ENCODE results near the gene MAGEB17.
"Not testable (repeated sequence)": the region's sequence is repeated elsewhere in the genome, so short reads cannot be mapped to it uniquely, and the experiment has no call there.

Gene MAGEB17

GRCh38 chrX:16148896-16149295 lies 18.4 kb upstream of the MAGEB17 start:
- H3K4me3 ChIP-seq (ENCODE audit: low read length): no peak overlapping the region
- no peak for DNase-seq (ENCODE audit: low read depth, low spot score)

- no peak overlapping the region for H3K4me3 ChIP-seq (ENCODE audit: low read length)
- no peak for DNase-seq (ENCODE audit: low read depth, low spot score)
These were observed 11.6 kb upstream of the MAGEB17 start for GRCh38 chrX:16155581-16156096.

DNA sequence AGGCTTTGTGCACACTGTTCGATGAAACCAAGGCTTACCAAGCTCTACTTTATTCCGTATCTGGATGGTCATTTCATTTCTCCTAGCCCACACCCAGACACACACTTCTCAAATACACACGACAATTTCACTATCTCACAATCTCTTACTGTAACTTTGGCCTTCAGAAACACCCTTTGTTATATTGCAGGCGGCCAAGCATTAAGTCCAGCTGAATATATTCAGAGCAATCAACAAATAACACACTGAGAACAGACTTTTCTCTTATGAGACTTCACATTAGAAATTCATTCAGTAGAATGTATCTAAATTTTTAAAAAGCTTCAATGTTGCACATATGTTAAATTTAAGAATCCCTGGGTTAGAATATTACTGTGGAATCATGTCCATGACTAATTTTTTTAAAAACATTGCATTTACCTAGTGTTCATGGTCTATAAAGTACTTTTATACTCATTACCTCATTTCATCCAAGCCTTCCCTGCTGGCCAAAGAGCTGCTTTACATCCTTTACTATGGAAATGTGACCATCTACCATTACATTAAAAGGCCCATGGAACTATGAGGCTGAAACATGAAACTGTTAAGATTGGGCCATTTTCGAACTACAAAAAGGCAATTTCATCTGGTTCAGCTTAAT lies 10.5 kb upstream of the MAGEB17 start:
- no peak for DNase-seq (ENCODE audit: low read depth, low spot score)
- H3K4me3 ChIP-seq (ENCODE audit: low read length): no peak overlapping the region

DNA sequence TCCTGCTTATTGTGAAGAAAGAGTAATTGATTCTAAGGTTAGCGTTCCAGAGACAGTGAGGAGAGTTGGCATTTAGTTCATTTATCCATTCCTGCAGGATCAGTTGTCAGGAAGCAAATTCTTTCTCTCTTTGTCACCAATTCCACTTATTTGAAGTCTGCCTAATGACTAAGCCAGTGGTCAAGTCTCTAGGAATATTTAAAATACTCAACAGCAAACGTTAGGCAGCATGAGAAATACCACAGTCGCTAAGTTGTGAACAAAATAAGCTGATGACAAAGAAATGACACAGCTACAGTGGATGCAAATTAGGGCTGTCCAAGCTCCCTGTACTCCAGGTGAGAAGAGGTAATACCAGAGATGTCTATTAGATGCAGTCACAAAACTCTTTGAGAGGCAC lies 6.6 kb upstream of the MAGEB17 start:
- H3K4me3 ChIP-seq (ENCODE audit: low read length): no peak overlapping the region

GRCh38 chrX:16161173-16161572 lies 6.1 kb upstream of the MAGEB17 start:
- DNase-seq (ENCODE audit: low read depth, low spot score); H3K4me3 ChIP-seq (ENCODE audit: low read length): not testable (repeated sequence)

More for the DNA sequence above, 6.6 kb upstream of the MAGEB17 start:
- DNase-seq (ENCODE audit: low read depth, low spot score): no peak

- DNase-seq (ENCODE audit: low read depth, low spot score): no peak
- H3K4me3 ChIP-seq (ENCODE audit: low read length): no peak overlapping the region
These were observed 4.9 kb upstream of the MAGEB17 start for GRCh38 chrX:16162391-16162790.

DNA sequence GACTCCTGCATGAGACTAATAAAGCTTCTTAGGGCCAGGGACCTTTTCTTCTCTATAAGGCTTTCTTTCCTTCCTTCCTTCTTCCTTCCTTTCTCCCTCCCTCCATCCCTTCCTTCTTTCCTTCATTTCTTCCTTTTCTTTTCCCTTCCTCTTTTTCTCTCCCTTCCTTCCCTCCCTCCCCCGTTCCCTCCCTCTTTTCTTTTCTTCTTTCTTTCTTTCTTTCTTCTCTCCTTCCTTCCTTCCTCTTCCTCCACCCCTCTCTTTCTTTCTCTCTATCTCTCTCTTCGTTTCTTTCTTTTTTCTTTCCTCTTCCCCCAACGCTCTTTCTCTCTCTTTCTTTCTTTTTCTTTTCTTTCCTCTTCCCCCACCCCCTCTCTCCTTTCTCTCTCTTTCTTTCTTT lies 2.5 kb upstream of the MAGEB17 start:
- H3K4me3 ChIP-seq (ENCODE audit: low read length): no peak overlapping the region
- DNase-seq (ENCODE audit: low read depth, low spot score): no peak

- H3K4me3 ChIP-seq (ENCODE audit: low read length): no peak overlapping the region
- DNase-seq (ENCODE audit: low read depth, low spot score): no peak
These were observed 3.8 kb downstream of the MAGEB17 start for GRCh38 chrX:16171039-16171438.

GRCh38 chrX:16171944-16172343 lies 4.7 kb downstream of the MAGEB17 start:
- DNase-seq (ENCODE audit: low read depth, low spot score): no peak
- H3K4me3 ChIP-seq (ENCODE audit: low read length): no peak overlapping the region

DNA sequence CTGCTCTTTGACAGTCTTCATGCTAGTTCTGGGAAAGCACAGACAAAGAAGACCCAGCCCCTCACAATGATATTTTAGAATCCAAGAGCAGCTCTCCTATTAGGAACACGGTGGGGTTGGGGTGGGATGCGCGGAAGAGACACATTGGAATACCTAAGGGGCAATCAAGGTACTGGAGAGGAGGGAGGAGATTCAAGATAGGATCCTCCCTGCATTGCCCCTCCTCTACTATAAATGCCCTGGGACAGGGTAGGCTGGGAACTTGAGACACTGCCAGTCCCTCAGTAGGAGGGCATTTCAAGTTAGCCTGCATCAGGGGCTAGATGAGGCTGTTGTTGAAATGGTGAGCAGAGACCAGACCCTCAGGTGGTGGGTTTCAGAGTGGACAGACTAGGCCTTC lies 5.1 kb downstream of the MAGEB17 start:
- no peak for DNase-seq (ENCODE audit: low read depth, low spot score)
- no peak overlapping the region for H3K4me3 ChIP-seq (ENCODE audit: low read length)

DNA sequence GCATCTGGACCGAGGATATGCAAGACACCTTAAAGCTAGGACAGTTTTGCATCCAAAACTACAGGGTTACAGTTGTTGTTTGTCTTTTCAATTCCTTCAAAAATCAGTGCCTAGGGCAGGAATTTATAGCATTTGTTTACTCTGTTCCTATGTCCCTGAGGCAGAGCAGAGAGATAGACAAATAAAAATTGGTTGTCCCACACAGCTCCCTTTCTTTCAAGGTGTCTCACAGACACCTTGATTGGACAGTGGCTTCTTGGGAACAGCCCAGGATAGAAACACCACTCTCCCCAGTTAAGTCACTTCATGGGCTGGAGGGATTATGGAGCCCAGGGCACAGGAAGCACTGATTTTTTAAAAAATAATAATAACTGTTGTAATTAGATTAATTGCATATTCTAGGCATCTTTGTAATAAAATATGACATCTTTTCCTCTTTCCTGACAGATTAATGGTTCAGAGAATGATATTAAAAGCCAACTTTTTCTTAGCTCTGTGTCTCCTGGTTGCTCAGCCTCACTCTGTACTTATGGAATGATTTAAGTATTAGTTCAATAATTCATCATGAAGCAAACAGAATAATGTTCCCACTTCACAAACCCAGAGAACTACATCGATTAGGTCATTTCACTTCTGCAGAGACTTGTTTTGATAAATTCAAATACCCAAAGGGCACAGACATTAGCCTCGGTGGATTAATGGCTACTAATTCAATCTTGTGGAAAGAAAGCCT lies 8.2 kb downstream of the MAGEB17 start:
- no peak for DNase-seq (ENCODE audit: low read depth, low spot score)
- no peak overlapping the region for H3K4me3 ChIP-seq (ENCODE audit: low read length)

DNA sequence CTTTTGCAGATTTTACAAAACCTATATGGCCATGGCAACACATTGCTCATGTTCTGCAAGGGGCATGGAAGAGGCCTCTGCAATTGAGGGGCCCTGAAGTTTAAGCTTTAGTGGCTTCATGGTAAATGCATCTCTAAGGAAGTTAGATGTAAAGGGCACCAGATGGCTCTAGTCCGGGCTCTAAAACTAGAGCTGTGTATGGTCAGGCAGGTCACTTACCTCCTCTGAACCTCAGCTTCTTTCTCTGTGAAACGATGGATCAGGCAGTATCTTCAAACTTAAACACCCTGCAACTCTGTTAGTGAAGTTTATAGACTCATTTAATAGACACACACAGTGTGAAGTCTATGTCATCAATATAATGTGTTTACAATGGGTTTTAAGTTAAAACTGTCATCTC lies 10.0 kb downstream of the MAGEB17 start:
- H3K4me3 ChIP-seq (ENCODE audit: low read length): no peak overlapping the region
- no peak for DNase-seq (ENCODE audit: low read depth, low spot score)

DNA sequence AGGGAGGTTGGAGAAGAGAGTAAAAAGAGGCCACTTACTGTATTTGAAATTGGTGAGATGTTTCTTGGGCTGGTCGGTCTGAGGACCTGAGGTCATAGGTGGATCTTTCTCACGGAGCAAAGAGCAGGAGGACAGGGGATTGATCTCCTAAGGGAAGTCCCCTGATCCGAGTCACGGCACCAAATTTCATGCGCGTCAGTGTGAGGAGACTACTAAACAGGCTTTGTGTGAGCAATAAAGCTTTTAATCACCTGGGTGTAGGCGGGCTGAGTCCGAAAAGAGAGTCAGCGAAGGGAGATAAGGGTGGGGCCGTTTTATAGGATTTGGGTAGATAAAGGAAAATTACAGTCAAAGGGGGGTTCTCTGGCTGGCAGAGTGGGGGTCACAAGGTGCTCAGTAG lies 16.6 kb downstream of the MAGEB17 start:
- not testable (repeated sequence) for H3K4me3 ChIP-seq (ENCODE audit: low read length); DNase-seq (ENCODE audit: low read depth, low spot score)

DNA sequence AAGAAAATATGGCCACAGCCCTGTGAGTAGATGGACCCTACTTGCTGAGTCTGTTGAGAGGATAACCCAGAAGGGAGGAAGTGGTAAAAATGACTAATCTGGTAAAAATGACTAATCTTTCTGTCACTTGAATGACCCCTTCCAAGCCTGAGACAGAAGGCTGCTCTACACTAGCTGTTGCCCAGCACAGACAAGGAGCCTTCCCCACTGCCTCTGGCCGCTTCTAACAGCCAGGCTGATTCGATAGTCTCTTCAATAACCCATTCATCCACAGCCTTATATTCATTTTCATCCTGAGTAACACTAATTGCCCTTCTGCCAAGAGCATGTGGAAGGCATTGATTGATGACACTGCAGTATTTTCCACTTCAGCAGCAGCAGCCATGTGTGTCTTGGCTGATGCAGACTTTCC lies 18.4 kb downstream of the MAGEB17 start:
- DNase-seq (ENCODE audit: low read depth, low spot score): no peak
- H3K4me3 ChIP-seq (ENCODE audit: low read length): no peak overlapping the region

DNA sequence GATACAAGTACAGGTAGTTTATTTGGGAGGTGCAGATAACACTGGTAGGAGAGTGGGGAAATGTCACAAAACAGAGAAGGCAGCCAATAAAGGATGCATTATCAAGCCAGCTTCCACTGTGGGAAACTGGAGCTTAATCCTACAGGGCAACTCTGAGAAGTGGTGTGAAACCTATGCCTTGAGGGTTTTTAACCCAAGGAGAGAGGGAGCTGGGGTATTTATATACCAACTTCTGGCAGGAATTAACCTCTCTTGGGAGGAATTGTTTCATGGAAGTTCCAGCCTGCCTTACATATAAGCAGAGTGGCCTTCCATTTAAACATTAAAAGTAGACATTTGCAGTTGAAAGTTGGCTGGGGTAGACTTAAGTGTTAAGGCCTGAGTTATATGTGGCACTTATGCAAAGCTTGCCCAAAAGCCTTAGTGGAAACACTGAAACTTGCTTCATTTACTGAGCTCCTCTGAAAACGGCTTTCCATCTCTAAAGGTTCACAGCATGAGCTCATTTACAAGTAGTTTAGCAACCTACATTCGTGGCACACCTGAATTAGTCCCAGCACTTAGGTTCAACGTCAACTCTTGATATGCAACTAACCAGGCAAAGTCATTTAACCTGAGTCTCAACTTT lies 19.2 kb downstream of the MAGEB17 start:
- no peak for DNase-seq (ENCODE audit: low read depth, low spot score)
- no peak overlapping the region for H3K4me3 ChIP-seq (ENCODE audit: low read length)

DNA sequence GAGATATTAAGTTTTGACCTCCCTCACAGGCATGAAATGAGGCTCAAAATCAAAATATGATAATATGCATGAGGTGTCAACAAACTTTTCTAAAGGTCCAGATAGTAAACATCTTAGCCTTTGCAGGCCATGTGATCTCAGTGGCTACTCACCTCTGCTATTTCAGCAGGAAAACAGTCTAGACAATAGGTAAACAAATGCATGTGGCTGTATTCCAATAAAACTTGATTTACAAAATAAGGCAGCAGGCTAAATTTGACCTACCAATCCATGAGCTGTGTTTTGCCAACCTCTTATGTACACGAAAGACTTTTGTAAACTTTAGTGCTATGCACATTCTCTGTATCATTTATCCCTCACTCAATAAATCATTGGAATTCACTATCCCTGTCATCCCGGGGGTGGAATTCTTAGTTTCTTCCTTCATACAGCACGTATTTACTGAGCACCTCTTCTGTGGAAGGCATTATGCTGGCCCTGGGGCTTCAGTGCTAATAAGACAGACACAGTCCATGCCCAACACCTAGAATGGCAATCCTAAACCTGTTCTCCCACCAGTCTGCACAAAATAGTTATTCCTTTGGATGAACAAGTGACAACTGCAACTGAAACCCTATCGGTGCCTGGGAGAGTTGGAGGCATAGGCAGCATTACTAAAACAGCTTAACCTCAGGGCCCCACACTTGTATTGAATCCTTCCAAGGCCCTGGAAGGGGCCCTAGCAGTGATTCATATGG lies 19.9 kb downstream of the MAGEB17 start:
- H3K4me3 ChIP-seq (ENCODE audit: low read length): no peak overlapping the region

GRCh38 chrX:16188687-16189086 lies 21.4 kb downstream of the MAGEB17 start:
- no peak for DNase-seq (ENCODE audit: low read depth, low spot score)
- no peak overlapping the region for H3K4me3 ChIP-seq (ENCODE audit: low read length)

More for the DNA sequence above, 19.9 kb downstream of the MAGEB17 start:
- DNase-seq (ENCODE audit: low read depth, low spot score): no peak

DNA sequence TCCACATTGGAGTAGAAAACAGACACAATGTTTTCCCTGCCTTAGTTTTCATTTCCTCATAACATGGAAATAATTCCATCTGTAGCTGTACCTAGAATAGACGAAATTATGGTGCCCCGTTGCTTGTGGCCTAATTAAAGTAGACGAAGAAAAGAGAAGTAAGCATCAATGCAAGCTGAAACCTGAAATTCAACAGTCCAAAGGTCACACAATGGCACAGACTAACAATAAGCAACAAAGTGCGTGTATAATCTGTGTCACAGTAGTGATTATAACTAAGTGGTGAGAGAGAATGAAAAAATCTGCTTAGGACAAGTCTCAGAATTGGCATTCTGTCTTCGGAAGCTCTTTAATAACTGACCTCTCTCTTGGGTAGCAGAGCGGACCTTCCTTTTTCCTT lies 24.3 kb downstream of the MAGEB17 start:
- no peak for DNase-seq (ENCODE audit: low read depth, low spot score)
- H3K4me3 ChIP-seq (ENCODE audit: low read length): no peak overlapping the region

- DNase-seq (ENCODE audit: low read depth, low spot score): no peak
- H3K4me3 ChIP-seq (ENCODE audit: low read length): no peak overlapping the region
These were observed 29.5 kb downstream of the MAGEB17 start for GRCh38 chrX:16196829-16197228.

GRCh38 chrX:16199343-16199742 lies 32.1 kb downstream of the MAGEB17 start:
- no peak overlapping the region for H3K4me3 ChIP-seq (ENCODE audit: low read length)
- DNase-seq (ENCODE audit: low read depth, low spot score): no peak

Data from Jurkat, Clone E6-1 (cell line).